Measurements from ENCODE around the gene ARHGAP31.

- TF ChIP-seq CTCF (conservative IDR thresholded peaks at IDR 0.05 in 1 of 2, IDR thresholded peaks at IDR 0.05 in 1 of 2; ENCODE audit: extremely low read depth in 1 of 2, insufficient read depth in 1 of 2, low read depth in 1 of 2, low read length in 2 of 2) (no peak), EZH2 (IDR thresholded peaks at IDR 0.05; ENCODE audit: borderline replicate concordance, low read length) (no peak)
Measured at GRCh38 chr3:119444590-119444989, 150.4 kb downstream of the ARHGAP31 start.

All from mammary epithelial cell (primary cell).